Esophagus squamous epithelium (tissue), 5 donors: ENCODE data around the gene RNU7-1. TPM values are rescaled to one million over a fixed set of nuclear protein-coding genes. Genes with fewer than 3 reads are reported as not detected.

Experiments used
- DNase-seq: peaks from one replicate; lab custom pipeline; 2025; lab: John Stamatoyannopoulos, UW
- H3K27ac ChIP-seq, 4 donors: fragments of 200-600 bp; sonication (generic); one replicate each; pipeline ENCODE4 v1.5.1; 2016 to 2019; ENCODE audit warnings: mild to moderate bottlenecking in 1 of 4
- H3K27me3 ChIP-seq, 4 donors: fragments of 200-600 bp; sonication (generic); 1 replicate in 3 of 4; 2 replicates in 1 of 4; pipeline versions ENCODE4 v1.5.1 to v1.6.0; 2017 to 2021; ENCODE audit warnings: antibody characterized with exemption in 1 of 4
- H3K36me3 ChIP-seq, 3 donors: fragments of 200-600 bp; sonication (generic); one replicate each; pipeline ENCODE4 v1.5.1; 2016 to 2019
- H3K4me1 ChIP-seq, 3 donors: fragments of 200-600 bp; sonication (generic); one replicate each; pipeline ENCODE4 v1.5.1; 2017 to 2019
- H3K4me3 ChIP-seq, 4 donors: fragments of 200-600 bp; sonication (generic); 1 replicate in 3 of 4; 2 replicates in 1 of 4; pipeline ENCODE4 v1.5.1; 2016 to 2019; ENCODE audit warnings: mild to moderate bottlenecking in 2 of 4, moderate library complexity in 1 of 4
- H3K9me3 ChIP-seq, 3 donors: fragments of 200-600 bp; sonication (generic); one replicate each; pipeline ENCODE4 v1.5.1; 2016 to 2019
- POLR2A ChIP-seq, 4 donors: fragments of 450-650 bp; IDR thresholded peaks; one replicate each; pipeline ENCODE4 v1.6.1; 2017; ENCODE audit warnings: antibody characterized with exemption in 4 of 4, mild to moderate bottlenecking in 4 of 4, moderate library complexity in 3 of 4
- WGBS, 2 donors: methylation state at CpG; one replicate each; pipeline ENCODE4 v1.1.5; 2018; 5-methylcytosine and 5-hydroxymethylcytosine counted together
- intact Hi-C: fragments of 100-400 bp; cut with DNase I; formaldehyde crosslinking; loops from one replicate; pipeline ENCODE4 v1.15.0; 2022
- total RNA-seq, 4 donors: library from RNA; depleted of rRNA; stranded (reverse); fragments of >200 nt; gene quantifications; one replicate each; pipeline ENCODE4 v1.1.0, GENCODE V29; 2016
- TF ChIP-seq, protein P1 (sequence below), 6 experiments: fragments of 450-650 bp in 4 of 6; fragments of 200-600 bp in 2 of 6; sonication (generic) in 2 of 6; IDR thresholded peaks; one replicate each; pipeline ENCODE4 v1.5.1; 2016 to 2019; ENCODE audit warnings: antibody characterized with exemption in 6 of 6, mild to moderate bottlenecking in 4 of 6, moderate library complexity in 4 of 6
- donor health status: DM: yes; HTN: yes; CAD: no.

RNU7-1 gene
- total RNA-seq, 4 donors from 2014 or later, result not detected

DNA sequence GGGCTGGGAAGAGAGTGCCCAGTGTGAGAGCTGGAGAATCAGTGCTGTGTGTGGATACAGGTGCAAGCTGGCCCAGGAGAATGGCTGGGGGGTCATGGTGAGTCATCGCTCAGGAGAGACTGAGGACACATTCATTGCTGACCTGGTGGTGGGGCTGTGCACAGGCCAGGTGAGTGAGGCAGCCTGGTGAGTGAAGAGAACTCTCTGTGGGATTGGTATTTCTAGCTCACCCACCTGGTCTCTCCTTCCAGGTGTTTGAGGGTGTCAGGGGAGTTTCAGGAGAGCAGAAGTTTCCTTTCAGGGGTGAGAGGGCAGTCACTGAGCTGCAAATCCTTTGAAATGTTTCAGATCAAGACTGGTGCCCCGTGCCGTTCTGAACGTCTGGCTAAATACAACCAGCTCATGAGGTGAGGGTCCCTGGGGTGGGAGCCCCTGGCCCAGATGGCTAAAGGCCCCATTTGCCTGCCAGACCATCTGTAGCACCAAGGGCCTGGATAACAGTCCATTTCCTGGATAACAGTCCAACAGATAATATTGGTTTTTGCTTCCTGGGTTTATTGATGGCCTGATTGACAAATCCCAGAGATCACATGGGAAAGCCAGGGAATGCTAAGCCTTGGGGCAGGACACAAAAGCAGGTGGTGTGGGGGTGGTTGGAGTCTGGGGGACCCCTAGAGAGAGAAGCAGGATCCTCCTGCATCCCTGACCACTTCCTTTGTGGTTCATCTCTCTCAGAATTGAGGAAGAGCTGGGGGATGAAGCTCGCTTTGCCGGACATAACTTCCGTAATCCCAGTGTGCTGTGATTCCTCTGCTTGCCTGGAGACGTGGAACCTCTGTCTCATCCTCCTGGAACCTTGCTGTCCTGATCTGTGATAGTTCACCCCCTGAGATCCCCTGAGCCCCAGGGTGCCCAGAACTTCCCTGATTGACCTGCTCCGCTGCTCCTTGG, 21.3 kb upstream of the RNU7-1 start:
- peak overlapping the region in 1 of 4 donors; percentile 32 for H3K27ac ChIP-seq
- no peaks in the 10 kb centered on the region for H3K9me3 ChIP-seq
- intact Hi-C loops, result loop anchor here (10.0 kb wide), 1 partner anchor 47 kb away; the partner anchor contains the start of gene SPSB2
- peaks cover 0 to 35% (median 0%) of the 10 kb centered on the region in 3 donors for H3K36me3 ChIP-seq
- no peaks in the 10 kb centered on the region for H3K27me3 ChIP-seq
- WGBS, 2 donors, result 62 to 84% methylated on average over 7 to 9 of the region's 9 CpGs
- H3K4me3 ChIP-seq, result no peak overlapping the region
- no peak for TF ChIP-seq POLR2A (IDR thresholded peaks at IDR 0.05)
- TF ChIP-seq, protein P1, sequence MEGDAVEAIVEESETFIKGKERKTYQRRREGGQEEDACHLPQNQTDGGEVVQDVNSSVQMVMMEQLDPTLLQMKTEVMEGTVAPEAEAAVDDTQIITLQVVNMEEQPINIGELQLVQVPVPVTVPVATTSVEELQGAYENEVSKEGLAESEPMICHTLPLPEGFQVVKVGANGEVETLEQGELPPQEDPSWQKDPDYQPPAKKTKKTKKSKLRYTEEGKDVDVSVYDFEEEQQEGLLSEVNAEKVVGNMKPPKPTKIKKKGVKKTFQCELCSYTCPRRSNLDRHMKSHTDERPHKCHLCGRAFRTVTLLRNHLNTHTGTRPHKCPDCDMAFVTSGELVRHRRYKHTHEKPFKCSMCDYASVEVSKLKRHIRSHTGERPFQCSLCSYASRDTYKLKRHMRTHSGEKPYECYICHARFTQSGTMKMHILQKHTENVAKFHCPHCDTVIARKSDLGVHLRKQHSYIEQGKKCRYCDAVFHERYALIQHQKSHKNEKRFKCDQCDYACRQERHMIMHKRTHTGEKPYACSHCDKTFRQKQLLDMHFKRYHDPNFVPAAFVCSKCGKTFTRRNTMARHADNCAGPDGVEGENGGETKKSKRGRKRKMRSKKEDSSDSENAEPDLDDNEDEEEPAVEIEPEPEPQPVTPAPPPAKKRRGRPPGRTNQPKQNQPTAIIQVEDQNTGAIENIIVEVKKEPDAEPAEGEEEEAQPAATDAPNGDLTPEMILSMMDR (IDR thresholded peaks at IDR 0.05), result no peak
- H3K4me1 ChIP-seq, result peaks cover 31 to 36% (median 33%) of the 10 kb centered on the region in 3 donors
- no peak for DNase-seq

DNA sequence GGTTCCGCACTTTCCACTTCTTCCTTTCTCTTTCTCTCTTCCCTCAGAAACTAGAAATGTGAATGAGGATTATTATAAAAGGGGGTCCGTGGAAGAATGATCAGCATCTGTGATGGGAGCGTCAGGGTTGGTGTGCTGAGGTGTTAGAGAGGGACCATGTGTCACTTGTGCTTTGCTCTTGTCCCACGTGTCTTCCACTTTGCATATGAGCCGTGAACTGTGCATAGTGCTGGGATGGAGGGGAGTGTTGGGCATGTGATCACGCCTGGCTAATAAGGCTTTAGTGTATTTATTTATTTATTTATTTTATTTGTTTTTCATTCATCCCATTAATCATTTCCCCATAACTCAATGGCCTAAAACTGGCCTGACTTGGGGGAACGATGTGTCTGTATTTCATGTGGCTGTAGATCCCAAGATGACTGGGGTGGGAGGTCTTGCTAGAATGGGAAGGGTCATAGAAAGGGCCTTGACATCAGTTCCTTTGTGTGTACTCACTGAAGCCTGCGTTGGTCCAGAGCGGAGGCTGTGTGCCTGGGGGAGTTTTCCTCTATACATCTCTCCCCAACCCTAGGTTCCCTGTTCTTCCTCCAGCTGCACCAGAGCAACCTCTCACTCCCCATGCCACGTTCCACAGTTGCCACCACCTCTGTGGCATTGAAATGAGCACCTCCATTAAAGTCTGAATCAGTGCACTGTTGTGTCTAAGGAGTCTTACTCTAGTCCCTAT, 20.4 kb upstream of the RNU7-1 start:
- 80 to 82% methylated on average over 10 of the region's 10 CpGs for WGBS, 2 donors
- intact Hi-C loops, result loop anchor here (10.0 kb wide), 1 partner anchor 48 kb away; the partner anchor contains the start of gene SPSB2
- no peak overlapping the region for H3K4me3 ChIP-seq
- H3K9me3 ChIP-seq, result no peaks in the 10 kb centered on the region
- H3K36me3 ChIP-seq, result peaks cover 0 to 26% (median 0%) of the 10 kb centered on the region in 3 donors
- DNase-seq, result no peak
- TF ChIP-seq, protein P1 (IDR thresholded peaks at IDR 0.05), result no peak
- no peak for TF ChIP-seq POLR2A (IDR thresholded peaks at IDR 0.05)
- H3K27ac ChIP-seq, result no peak overlapping the region
- no peaks in the 10 kb centered on the region for H3K27me3 ChIP-seq
- H3K4me1 ChIP-seq, result peaks cover 31 to 38% (median 33%) of the 10 kb centered on the region in 3 donors

DNA sequence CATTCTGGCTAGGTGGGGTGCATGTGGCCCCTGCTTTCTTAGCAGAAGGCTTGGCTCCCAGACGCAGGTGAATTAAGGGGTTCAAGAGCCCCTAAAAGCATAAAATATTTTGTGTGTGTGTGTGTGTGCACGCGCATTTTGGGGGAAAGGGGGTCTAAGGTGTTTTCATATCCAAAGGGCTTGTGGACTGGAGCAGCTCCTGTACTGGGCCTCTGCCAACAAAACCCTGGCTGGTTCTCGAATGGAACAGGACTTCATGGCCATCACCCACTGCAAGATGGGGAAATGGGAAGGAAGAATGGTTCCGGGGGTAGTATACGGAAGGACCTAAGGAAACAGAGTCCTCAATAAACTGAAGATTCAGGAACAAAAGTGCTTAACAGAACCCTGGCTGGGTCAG, 19.8 kb upstream of the RNU7-1 start:
- Histone ChIP-seq H3K4me1 (peaks cover 31 to 44% (median 35%) of the 10 kb centered on the region in 3 donors), H3K9me3 (no peaks in the 10 kb centered on the region), H3K27me3 (no peaks in the 10 kb centered on the region), H3K36me3 (peaks cover 0 to 23% (median 0%) of the 10 kb centered on the region in 3 donors), H3K27ac (peak overlapping the region; percentile 91 to 99 (median 98)), H3K4me3 (no peak overlapping the region)
- TF ChIP-seq, protein P1 (IDR thresholded peaks at IDR 0.05), result no peak
- no peak for TF ChIP-seq POLR2A (IDR thresholded peaks at IDR 0.05)
- no peak for DNase-seq
- 23 to 40% methylated on average over 5 to 6 of the region's 6 CpGs for WGBS, 2 donors
- intact Hi-C loops, result loop anchor here (10.0 kb wide), 1 partner anchor 49 kb away; the partner anchor contains the start of gene SPSB2

DNA sequence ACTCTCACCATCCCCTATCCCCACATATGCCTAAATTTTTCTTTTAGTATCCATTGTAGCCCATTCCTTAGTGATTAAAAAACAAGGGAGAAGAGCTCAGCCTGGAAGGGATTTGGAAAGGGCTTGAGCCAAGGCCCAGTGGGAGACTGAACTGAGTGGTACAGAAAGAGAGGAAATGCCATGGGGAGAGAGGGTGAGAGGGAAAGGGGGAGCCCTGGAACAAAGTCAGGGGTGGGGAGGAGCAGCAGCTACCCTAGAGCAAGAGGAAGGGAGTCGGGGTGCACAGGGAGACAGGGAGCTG, 18.4 kb upstream of the RNU7-1 start:
- Histone ChIP-seq H3K36me3 (peaks cover 0 to 15% (median 0%) of the 10 kb centered on the region in 3 donors), H3K9me3 (no peaks in the 10 kb centered on the region), H3K27ac (peak overlapping the region; percentile 91 to 99 (median 98)), H3K4me3 (peak overlapping the region in 3 of 4 donors; percentile 80 to 96 (median 87)), H3K4me1 (peaks cover 42 to 58% (median 48%) of the 10 kb centered on the region in 3 donors), H3K27me3 (no peaks in the 10 kb centered on the region)
- intact Hi-C loops, result loop anchor here (10.0 kb wide), 1 partner anchor 50 kb away; the partner anchor contains the start of gene SPSB2
- DNase-seq, result no peak
- TF ChIP-seq, protein P1 (IDR thresholded peaks at IDR 0.05), result no peak
- no peak for TF ChIP-seq POLR2A (IDR thresholded peaks at IDR 0.05)
- 6 to 20% methylated on average over 1 of the region's 1 CpG for WGBS, 2 donors
